SH-SY5Y (cell line): ENCODE results near the gene DHCR7.

Source experiments
- GATA2 ChIP-seq: IDR thresholded peaks from 2 replicates; pipeline ENCODE4 v1.6.1; 2011; ENCODE audit warnings: mild to moderate bottlenecking, low read depth, low read length
- GATA3 ChIP-seq: IDR thresholded peaks from 2 replicates; pipeline ENCODE4 v1.6.1; 2011; ENCODE audit warnings: low read depth, mild to moderate bottlenecking, low read length, moderate library complexity

DNA sequence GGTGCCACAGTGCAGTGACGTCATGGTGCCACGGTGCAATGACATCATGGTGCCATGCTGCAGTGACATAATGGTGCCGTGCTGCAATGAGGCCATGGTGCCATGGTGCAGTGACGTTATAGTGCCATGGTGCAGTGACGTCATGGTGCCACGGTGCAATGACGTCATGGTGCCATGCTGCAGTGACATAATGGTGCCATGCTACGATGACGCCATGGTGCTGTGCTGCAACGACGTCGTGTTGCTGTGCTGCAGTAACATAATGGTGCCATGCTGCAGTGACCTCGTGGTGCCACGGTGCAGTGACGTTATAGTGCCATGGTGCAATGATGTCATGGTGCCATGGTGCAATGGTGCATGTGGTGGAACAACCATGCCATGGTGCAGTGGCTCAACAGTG, 45.3 kb downstream of the DHCR7 start:
- TF ChIP-seq GATA2 (no peak), GATA3 (no peak)
